GM12801 (cell line): ENCODE results near the gene NYAP2.

Source experiments
- TF ChIP-seq, protein P1 (sequence below): IDR thresholded peaks from one replicate; pipeline ENCODE4 v1.5.1; 2011; ENCODE audit warnings: control low read depth; ENCODE audit not compliant: insufficient read length; ENCODE audit errors: extremely low read depth

The NYAP2 gene

GRCh38 chr2:225486236-225486635 is 86.7 kb downstream of the NYAP2 start:
- TF ChIP-seq, protein P1, sequence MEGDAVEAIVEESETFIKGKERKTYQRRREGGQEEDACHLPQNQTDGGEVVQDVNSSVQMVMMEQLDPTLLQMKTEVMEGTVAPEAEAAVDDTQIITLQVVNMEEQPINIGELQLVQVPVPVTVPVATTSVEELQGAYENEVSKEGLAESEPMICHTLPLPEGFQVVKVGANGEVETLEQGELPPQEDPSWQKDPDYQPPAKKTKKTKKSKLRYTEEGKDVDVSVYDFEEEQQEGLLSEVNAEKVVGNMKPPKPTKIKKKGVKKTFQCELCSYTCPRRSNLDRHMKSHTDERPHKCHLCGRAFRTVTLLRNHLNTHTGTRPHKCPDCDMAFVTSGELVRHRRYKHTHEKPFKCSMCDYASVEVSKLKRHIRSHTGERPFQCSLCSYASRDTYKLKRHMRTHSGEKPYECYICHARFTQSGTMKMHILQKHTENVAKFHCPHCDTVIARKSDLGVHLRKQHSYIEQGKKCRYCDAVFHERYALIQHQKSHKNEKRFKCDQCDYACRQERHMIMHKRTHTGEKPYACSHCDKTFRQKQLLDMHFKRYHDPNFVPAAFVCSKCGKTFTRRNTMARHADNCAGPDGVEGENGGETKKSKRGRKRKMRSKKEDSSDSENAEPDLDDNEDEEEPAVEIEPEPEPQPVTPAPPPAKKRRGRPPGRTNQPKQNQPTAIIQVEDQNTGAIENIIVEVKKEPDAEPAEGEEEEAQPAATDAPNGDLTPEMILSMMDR, result no peak

- TF ChIP-seq, protein P1, result no peak
Observed at GRCh38 chr2:225487878-225488416, 88.4 kb downstream of the NYAP2 start.

- TF ChIP-seq, protein P1, result no peak
Observed at GRCh38 chr2:225488743-225489142, 89.2 kb downstream of the NYAP2 start.

DNA sequence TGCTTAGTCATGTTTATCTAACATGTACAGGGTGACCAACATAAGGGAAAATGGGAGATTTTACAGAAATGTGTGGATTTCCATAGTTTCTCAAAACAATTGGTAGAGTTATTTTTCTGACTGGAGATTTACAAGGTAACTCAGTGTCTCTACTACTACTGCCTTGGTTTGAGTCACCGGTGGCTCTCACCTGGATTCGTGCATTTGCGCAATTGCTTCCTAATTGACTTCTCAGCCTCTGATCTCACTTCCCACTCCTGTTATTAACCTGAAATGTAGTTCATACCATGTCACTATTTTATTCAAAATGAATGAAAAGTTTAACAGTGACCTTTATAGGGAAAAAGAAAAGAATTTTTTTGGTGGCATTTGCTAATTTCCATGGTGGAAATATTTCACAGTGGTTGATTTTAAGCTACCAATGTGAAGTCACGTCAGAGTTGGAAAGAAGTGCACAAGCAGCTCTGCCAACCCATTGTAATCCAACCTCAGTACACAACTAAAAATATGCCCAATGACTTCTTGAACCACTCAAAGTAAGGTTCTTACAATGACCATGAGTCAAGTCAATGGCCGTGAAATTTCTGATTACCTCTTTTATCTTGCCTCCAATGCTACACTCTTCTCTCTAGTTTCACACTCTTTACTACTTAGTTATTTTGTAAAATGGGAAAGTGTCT is 94.0 kb downstream of the NYAP2 start:
- TF ChIP-seq, protein P1, result no peak

DNA sequence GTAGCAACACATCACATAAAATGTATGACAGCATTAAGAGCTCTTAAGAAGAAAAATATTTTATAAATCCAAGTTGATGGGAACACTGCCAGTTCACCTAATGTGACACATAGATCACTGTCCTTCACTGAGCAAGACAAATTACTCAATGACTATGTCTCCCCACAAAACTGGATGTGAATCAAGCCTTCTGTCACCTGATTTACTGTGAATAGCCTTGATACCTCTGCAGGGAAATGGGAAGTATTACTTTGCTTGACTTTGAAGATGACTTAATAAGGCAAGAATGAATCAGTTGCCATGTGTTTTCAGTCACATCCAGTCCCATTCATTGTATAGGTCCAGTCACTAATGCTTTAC is 94.6 kb downstream of the NYAP2 start:
- TF ChIP-seq, protein P1, result no peak

DNA sequence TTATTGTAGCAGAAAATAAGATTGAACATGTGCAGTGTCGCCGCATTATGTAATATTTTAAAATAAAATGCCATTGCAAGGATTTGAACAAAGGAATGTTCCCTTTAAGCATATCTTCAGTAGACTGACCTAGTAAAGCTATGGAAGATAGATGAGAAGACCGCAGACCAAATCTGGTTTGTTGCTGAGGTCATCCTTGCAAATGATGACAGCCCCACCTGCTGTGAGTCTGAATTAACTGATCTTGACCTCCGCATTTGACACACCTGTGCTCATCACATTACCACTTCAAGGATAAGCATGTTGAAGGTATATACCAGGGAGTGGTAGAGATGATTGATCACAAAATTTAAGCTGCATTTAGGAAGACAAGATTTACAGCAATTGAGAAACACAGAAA is 96.2 kb downstream of the NYAP2 start:
- TF ChIP-seq, protein P1, result no peak

- TF ChIP-seq, protein P1, result no peak
Observed at GRCh38 chr2:225496568-225496967, 97.1 kb downstream of the NYAP2 start.

DNA sequence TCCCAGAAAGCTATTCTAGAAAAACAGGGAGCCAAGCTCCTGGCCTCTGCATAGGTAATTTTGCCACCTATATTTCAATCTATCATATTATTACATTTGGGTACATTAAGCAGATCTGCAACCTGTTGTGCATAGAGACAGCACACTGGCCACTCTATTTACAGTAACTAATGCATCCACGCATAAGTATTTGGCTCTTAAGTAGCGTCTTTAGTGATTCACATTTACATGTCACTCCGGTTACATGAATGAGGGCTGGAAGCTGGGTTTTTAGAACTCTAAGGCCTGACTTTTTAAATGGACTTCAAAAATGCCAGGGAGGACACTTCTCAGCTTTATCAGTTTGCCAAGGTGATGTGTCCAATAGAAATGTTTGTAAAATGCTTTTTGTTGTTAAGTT is 97.7 kb downstream of the NYAP2 start:
- TF ChIP-seq, protein P1, result no peak
